ENCODE measurements around the gene WNT4.

Gene WNT4

DNA sequence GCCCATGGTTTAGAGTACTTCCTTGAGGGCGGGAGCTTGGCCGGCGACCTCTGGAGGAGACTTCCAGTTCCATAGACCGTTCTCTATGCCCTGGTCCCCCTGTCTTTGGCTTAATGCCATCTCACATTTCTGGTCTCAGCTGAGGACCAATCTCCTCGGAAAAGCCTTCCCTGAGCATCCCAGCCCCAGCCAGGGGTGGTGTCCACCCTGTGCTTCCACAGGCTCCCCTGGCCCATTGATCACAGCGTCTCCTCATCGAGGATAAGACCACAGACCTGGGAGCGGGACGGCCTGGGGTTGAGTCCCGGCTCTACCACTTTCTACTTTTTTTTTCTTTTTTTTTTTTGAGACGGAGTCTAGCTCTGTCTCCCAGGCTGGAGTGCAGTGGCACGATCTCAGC lies 14.5 kb downstream of the WNT4 start:
- DNase-seq, result no peak

DNA sequence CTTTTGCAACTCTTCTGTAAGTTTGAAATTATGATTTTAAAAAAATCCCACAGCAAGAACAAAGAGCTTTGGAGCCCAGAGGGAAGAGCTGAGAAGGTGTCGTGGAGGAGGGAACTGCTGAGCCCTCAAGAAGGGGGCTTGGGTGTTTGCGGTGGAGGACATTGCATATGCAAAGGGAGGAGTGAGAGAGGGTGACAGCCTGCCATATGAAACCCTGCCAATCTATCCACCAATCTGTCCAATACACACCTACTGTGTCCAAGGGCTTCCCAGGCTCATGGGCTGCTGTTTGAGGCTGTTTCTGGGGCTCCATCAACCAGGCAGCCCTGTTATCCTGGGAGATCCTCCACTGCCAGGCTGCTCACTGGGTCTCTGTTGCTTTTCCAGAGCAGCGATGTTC lies 15.2 kb downstream of the WNT4 start:
- DNase-seq, result no peak

DNA sequence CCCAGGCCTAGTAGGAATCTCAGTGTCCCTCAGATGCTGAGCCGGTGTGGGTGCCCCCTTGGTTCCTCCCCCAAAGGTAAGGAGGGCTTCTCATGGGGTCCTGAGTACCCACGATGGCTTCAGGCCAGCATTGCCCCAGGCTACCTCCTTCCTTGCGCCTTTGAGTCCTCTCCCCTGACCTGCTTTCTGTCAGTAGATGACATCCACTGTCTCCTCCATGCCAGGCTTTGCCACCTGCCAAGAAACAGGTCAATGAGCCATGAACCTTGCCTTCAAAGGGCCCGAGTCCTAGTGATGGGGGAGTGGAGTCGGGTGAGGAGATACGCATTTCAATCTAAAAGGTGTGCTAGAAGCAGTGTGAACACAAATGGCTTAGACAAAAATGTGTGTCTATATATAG lies 15.6 kb downstream of the WNT4 start:
- DNase-seq, result no peak

DNA sequence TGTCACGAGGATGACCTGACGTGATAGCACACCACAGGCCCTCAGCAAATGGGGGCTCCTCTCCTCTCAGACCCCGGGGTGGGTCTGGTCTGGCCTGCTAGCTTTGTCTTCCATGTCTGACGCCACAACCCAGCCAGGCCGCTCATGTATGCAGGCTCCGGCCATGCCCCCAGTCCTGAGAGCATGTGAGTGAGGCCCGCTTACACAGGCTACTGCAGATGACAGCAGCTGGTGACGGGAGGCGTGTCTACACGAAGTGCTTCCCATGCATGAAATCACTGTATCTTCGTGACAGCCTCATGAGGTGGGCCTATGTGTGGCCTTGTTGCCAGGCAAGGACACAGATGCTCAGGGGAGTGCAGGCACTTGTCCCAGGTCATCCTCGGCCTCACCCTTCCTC lies 16.4 kb downstream of the WNT4 start:
- DNase-seq, result no peak

DNA sequence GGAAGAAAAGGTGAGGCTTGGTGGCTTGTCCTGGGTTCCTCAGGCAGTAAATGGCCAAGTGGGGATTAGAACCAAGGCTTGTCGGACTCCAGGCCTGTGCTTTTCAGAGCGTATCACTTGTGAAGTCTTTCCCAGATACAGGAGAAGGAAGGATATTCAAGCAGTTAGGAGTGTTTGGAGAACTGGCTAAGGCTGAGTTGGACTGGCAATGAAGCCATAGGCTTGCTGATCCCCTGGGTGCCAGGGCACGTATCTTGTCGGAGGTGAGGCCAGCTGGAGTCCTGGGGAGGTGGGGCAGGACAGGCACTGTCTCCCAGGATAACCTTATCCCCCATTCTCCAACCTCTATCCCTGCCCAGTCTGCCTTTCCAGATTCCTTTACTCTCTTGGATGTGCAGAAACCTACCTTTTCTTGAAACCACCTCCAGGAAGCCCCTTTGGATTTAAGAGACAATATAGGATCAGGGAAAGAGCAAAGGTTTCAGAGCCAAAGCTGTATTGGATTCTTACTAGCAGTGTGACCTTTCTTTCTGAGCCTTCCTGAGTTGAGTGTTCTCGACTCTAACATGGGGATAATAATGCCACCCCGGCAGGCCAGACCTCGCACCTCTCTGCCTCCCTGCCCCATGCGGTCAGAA lies 18.2 kb downstream of the WNT4 start:
- DNase-seq, result no peak

DNA sequence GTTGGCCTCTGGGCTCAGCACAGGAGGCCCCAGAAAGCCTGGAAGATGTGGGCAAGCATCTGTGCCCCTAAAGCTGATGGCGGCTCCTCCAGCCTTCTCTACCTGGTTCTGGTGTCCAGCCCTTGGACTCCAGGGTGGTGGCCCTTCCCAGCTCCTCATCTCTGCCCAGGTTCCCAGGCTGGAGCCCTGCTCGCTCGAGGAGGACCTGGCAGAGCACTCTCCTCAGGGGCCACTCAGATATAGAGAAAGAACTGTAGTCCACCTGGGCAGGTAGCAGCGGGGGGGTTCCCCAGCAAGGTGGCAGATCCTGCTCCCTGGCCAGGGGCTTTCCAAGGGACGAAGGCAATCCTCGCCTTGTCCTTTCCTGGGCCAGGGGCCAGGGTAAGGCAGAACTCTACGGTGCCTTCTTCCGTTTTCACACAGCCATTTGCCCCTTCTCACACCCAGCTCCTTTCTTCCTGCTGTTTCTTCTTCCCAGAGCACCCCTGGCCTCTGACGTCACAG lies 18.9 kb downstream of the WNT4 start:
- no peak for DNase-seq

DNA sequence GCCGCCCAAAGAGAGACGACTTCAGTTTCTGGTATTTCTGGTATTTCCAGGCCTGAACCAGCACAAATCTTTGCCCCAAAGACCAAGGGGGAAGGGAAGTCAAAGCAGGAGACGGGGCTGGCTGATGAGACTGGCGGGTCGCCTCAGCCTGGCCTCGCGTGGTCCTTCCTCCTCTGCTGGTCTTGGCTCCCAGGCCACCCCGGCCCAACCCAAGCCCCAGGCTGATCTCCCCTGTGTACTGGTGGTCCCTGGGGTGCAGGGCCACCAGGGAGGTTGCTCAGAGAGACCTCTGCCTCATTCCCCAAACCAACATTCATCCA lies 19.9 kb downstream of the WNT4 start:
- DNase-seq, result no peak

DNA sequence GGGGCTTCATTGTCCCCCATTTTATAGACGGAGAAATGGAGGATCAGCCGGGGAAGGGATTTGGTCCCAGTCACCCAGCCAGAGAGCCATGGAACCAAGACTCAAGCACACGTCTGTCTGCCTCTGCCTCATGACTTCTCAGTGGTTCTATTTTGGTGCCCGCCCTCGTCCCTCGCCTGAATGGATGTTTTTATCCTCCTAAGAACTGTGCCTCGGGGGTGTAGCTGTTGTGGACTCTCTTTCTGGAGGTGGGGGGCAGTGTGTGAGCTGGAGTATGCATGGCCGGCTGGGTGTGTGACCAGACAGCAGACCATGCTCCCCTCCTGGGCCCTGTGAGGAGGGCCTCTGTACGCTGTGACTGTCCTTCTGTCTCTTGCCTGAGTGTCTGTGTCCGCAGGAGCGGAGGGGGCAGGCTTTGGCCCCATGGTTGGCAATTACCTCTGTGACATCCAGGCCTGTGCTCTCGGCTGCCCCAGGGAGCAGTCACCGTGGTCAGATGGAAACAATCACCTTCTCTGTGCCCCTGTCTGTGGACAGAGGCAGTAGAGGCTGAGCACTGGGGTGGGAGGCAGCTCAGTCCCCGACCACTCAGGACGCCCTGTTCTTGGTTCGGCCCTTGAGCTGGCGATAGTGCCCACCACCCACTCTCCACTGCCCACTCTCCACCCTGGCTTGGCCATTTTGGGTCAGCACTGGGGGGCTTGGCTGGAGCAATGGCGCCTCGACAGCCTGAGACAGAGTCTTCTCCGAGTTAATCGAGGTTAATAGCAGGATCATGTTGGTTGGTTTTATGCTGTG lies 20.4 kb downstream of the WNT4 start:
- DNase-seq, result no peak

DNA sequence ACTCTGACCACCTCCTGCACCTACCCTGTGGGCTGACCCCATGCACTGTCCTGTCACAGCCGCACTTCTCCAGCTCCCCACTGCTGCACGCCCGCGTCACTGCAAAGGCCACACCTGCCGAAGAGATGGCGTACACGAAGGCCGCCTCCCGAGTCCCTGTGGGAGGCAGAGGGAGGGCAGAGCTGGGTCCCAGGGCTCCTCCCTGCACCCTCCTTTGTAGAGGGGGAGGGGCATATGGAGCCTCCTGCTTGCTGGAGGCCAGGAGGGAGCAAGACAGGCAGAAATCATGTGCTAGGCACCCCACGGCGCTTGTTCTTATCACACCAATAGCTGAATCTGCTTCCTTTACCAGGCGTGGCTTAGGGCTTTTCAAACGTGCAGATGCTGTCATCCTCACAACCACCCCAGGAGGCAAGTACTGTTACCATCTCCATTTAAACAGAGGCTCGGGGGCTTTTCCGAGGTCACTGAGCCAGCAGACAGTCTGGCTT lies 21.4 kb downstream of the WNT4 start:
- no peak for DNase-seq

DNA sequence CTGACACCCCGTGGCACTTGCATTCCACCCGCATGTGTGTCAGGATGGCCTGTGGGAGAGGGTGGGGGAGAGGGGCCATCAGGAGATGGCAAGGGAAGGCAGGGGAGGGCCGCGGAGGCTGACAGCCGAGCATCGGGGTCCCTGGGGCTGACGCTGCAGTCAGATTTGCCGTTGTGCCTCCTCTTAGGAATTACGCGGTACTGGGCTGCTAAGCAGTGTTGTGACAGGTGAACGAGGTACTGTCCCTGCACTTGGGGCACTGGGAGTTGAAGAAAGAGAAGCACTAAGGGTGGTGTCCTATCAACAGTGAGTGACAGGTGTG lies 22.5 kb downstream of the WNT4 start:
- no peak for DNase-seq

DNA sequence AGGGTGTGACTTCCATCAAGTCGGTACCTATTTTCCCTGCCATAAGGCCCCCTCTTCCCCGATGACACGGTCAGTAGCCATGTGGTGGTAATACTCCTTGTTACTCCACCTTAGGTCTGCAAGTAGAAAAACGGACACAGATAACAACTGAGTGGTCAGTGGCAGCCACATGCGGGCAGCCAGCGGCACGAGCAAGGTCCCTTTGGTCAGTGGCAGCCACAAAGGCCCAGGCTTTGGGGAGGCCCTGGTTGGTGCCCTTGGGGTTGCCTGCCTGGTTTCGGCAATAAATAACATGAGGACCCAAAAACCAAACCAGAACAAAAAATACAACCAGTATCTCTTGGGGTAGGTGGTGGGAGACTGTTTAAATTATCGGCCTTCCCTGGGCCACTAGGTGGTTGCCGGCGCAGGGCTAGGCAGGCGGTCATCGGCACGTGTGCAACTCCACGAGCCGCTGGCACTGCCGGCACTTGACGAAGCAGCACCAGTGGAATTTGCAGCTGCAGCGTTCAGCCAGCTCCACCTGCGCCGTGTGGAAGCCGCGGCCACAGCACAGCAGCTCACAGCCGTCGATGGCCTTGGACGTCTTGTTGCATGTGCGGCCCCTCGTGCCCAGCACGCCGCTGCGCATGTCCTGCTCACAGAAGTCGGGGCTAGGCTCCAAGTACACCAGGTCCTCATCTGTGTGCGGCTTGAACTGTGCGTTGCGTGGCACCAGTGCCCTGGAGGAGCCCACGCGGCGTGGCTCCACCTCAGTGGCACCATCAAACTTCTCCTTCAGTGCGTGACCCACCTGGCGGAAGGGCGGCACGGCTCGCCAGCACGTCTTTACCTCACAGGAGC lies 23.1 kb downstream of the WNT4 start:
- DNase-seq, result no peak

DNA sequence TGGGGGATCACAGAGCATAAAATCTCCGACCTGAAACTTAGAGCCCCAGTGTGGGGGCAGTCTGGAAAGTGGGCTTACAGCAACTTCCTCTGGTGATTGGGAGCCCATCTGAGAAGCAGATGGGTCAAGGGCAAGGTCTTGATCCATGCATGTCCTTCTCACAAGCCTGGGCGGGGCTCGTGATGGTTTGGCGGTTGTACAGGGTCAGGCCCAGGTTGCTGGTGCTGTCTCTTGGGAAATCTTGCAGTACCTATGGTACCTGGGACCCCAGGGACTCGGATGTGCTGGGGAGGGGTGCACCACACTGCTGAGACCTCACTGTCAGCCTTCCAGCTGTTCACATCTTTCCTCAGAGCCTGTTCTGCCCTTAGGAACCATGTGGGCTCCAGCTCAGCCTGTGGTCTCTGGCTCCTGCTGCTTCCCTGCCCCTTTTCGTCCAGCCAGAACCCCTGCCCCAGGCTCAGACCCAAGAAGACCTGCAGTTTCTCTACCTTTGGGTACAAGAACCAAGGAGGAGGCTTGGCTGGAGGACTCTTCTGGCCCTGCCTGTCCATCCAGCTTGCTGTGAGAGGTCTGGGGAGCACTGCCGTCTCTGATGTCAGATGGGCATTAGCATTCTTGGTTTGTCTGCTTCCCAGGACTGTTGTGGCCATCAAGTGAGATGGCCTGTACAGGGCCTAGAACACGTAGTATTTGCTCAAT lies 24.5 kb downstream of the WNT4 start:
- DNase-seq, result no peak

DNA sequence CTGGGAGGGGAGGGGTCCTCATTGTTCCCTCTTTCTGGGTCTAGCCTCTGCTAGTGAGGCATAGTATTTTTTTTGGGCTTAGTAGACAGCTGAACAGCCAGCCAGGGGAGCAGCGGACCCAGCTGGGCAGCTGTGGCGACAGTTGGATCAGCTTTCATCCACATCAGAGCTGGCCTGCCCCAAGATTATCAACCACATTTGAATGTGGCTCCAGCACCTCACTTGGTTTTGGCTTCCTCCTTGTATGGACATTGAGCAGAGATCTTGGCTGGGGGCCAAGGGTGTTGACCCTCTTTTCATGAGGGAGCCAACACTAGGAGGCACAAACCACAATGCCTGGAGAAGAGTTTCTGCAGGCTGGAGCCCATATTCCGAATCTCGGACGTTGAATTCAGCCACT lies 25.0 kb downstream of the WNT4 start:
- no peak for DNase-seq

DNA sequence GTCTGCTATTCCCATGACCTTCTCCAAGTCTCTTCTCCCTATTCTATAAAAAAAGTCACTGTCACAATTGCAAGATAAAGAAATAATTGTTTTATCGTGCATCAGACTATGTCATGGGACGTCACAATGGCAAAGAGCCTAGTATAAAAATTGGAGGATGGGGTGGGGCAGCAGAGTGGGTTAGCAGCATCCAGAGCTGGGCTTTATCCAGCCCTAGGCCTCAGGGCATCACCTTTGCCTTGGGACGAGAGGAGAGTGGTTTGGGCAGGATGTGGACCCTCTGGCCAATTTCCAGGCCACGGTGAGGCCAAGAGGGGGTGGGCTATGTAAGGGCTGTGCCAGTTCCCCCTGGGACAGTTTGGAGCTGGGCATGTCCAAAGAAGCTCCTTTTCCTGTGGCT lies 25.7 kb downstream of the WNT4 start:
- no peak for DNase-seq

DNA sequence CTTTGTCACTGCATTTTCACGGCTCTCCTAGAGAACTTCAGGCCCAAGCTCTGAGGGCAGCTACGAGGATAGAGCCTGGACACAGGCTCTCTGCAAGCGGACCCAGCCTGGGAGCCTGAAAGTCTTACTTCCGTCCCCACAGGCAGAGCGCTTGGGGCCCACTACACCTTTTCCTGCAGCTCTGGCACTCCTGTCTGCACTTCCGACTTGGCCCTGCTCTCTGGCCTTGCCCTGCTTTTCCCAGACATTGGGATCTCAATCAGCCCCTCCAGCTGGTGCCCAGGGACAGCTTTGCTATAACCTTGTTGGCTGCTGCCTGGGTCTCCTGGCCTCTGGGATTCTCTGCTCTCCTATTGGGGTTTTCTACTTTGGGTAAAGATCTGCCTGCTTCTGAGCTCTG lies 27.6 kb downstream of the WNT4 start:
- DNase-seq, result no peak

DNA sequence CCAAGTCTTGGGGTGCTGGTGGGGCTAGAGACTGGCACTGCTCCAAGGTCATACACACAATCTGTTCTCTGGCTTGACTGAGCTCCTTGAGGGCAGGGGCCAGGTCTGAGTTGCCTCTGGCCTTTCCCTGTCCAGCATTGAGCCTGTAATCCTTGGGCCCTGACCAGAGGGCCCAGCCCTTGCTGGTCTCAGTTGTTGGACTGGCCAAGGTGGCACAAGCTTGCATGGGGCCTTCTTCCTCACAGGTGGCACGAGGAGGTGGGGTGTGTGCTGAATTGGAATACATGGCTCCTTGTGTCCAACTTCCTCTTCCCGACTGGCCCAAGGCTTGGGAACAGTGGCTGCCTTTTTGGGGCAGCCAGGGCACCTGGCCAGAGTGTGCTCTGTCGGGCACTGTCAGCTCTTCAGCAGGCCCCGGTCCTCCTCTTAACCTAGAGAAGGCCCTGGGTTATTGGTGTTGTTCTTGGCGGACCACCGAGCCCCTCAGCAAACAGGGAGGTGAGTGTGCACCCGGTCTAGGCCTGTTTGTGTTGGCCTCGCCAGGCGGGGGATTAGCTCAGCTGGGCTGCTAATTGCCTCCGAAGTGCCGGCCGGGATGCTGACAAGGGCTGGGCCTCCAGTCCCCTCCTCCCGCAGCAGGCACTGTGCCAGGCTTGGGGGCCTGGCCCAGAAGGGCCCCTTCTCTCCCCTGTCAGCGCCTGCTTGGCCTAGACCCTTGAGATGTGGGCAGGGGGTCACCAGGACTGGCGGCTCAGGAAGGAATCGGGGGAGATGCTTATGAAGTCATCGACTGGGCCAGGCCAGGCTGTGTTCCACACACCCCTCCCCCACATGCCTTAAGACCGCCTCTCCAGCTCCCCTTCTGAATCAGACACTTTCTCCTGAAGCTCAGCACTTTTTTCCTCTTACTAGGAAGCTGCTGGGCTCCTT lies 28.5 kb downstream of the WNT4 start:
- no peak for DNase-seq

DNA sequence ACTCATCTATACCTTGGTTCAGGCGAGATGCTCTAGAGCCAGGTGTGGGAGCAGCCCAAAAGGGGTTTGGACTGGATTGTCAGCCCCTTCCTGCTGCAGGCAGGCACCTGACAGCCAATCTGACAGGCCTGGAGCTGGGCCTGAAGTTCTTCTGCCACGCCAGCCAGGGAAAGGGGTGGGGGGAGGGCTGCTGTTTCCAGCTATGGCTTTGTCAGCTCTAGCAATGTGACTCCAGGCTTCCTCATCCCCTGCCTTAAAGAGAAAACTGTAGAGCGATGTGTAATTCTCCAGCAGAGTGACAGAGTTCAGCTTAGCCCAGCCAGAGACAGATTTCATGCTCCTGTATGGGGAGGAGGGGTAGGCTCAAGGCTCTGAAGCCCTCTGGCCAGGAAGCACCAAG lies 30.3 kb downstream of the WNT4 start:
- DNase-seq, result no peak

DNA sequence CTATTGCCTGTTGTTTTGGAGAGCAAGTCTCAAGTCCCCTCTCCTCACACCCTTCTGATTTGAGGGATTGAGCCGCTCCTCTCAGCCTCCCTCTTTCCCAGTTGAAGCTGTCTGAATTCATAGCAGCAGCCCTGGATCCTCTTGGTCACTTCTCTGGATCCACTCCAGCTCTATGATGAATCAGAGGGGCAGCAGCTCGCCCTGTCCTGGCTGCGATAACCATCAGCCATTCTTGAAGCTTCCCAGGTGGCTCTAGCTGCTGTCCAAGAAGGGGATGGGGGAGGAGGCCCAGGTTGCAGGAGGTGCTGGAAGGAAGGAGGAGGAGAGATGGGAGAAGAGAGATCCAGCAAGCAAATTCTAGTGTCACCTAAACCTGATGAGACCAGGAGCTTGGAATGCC lies 31.3 kb downstream of the WNT4 start:
- DNase-seq, result no peak

DNA sequence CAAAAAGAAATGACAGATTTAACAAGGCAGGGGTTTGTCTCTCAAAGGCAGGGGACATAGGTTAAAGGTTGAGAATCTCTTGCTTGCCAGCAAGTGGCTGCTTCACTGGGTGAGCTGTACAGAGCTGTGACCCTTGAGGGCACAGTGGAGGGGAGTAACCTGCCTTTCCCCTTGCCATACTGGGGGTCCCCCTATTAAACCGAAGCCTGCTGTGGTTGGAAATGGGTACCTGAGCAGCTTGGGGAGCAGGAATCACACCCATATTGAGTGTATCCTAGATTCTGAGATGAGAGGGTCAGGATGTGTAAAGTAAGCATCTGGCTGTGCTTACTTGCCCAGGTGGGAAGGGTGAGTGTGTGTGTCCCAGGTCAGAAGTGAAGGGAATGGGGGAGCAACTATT lies 31.8 kb downstream of the WNT4 start:
- no peak for DNase-seq

DNA sequence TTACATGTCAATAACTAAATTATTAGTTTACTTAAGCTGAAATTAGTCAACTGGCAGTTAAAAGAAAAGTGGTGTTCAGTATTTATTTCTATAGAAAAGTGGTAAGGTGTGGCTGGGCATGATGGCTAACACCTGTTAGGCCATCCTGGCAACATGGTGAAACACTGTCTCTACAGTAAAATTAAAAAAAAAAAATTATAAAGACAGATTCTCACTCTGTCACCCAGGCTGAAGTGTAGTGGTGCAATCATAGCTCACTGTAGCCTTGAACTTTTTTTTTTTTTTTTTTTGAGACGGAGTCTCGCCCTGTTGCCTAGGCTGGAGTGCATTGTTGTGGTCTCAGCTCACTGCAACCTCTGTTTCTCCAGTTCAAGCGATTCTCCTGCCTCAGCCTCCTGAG lies 32.9 kb downstream of the WNT4 start:
- no peak for DNase-seq

DNA sequence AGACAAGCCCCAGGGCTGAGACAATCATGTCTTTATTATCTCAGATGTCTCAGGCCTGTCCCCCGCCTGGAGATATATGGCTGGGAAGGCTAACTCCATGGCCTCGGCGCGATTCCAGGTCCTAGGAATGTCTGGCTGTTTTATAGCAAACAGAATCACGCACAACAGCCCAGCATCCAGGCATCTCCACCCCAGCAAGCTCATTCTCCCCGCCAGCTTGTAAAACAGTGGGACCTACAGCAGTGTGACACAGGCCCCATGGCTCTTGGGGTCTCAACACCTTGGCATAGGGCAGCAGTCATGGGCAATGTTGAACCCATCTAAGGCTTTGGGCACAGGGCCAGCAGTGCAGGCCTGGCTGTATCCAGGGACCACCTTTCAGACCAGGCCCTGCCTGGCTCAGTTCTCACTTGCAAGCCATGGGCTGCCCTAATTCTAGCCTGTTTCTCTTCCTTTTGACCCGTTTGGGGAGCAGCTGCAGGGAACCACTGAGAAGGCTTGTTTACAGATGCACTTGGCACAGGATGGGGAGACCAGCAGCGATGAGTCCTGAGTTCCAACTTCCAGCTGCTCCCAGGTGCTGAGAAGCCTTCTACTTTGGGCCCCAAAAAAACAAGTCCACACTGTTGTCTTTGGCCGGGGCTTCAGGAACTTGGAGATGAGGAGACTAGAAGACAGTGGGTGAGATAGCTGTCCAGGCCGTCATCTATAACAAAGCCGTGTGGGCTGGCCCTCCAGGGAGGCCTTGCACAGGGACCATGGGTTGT lies 34.4 kb downstream of the WNT4 start:
- DNase-seq, result no peak
